Measurements from ENCODE around the gene CES2. TPM values are rescaled to one million over a fixed set of nuclear protein-coding genes. Genes with fewer than 3 reads are reported as not detected.

Gene CES2
- total and polyA plus RNA-seq, 9 of the 15 experiments (the other 6 are each of a cell fraction or from before 2014, with no cell fraction given), result 2.2 to 37.9 (median 24.4) TPM

DNA sequence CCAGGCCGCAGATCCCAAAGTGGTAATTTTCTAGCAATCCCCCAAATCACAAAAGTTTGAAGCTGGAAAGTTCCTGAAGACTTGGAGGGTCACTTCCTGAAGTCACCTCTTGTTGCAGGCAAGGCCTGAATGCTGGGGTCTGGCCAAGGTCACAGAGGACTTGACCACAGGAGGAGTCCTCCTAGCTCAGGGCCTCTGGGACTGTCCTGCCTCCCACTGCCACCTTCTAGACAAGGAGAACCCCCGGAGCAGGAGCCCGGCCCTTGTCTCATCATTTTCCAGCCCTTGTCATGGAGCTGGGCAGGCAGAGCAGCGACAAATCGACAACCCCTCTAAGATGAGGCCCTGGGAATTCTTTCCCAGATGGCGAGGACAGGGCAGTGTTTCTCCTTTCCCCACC, 17.0 kb upstream of the CES2 start:
- 33% methylated on average over 4 of the region's 6 CpGs for WGBS (ENCODE audit: insufficient coverage, low coverage, missing lambda C conversion rate)
- Histone ChIP-seq H4K20me1 (replicated peaks; ENCODE audit: control insufficient read depth, insufficient read depth, low read length) (no peaks in the 10 kb centered on the region; the same call in 1 of the 2 replicates), H3K4me2 (ENCODE audit: insufficient read depth, low read length) (no peak overlapping the region), H3K9me1 (ENCODE audit: control insufficient read depth, insufficient read depth, low read length) (no peaks in the 10 kb centered on the region), H3K36me3 (ENCODE audit: control insufficient read depth, insufficient read depth, low read length) (no peaks in the 10 kb centered on the region), H3K9me3 (replicated peaks; ENCODE audit: control insufficient read depth, insufficient read depth, low read depth, low read length) (no peaks in the 10 kb centered on the region), H3K9ac (ENCODE audit: insufficient read depth in 1 of 2, low read depth in 2 of 2, low read length in 2 of 2) (no peak overlapping the region), H2AFZ (ENCODE audit: low read depth, low read length) (no peak overlapping the region), H3K27ac (ENCODE audit: extremely low read depth, low read depth, low read length) (no peak overlapping the region), H3K4me1 (replicated peaks in 1 of 2; ENCODE audit: control insufficient read depth in 2 of 2, insufficient read depth in 2 of 2, low read length in 2 of 2) (peaks cover 0 to 17% of the 10 kb centered on the region in 2 experiments; a peak in 2 of 5 replicates), H3K27me3 (ENCODE audit: control insufficient read depth in 2 of 2, insufficient read depth in 2 of 2, low read length in 2 of 2) (peaks cover 15 to 64% of the 10 kb centered on the region in 2 experiments; a peak in 4 of 5 replicates), H3K4me3 (no peak overlapping the region), H3K79me2 (ENCODE audit: control insufficient read depth, insufficient read depth, low read length) (no peaks in the 10 kb centered on the region)
- POLR2A ChIA-PET, result interaction anchor here (0.6 to 2.4 kb wide), 7 partner anchors 12 to 232 kb away, joined by 3 to 9 read pairs (median 3); no protein-coding TSS in a partner anchor
- TF ChIP-seq, protein P1, sequence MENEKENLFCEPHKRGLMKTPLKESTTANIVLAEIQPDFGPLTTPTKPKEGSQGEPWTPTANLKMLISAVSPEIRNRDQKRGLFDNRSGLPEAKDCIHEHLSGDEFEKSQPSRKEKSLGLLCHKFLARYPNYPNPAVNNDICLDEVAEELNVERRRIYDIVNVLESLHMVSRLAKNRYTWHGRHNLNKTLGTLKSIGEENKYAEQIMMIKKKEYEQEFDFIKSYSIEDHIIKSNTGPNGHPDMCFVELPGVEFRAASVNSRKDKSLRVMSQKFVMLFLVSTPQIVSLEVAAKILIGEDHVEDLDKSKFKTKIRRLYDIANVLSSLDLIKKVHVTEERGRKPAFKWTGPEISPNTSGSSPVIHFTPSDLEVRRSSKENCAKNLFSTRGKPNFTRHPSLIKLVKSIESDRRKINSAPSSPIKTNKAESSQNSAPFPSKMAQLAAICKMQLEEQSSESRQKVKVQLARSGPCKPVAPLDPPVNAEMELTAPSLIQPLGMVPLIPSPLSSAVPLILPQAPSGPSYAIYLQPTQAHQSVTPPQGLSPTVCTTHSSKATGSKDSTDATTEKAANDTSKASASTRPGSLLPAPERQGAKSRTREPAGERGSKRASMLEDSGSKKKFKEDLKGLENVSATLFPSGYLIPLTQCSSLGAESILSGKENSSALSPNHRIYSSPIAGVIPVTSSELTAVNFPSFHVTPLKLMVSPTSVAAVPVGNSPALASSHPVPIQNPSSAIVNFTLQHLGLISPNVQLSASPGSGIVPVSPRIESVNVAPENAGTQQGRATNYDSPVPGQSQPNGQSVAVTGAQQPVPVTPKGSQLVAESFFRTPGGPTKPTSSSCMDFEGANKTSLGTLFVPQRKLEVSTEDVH (IDR thresholded peaks at IDR 0.05; ENCODE audit: low read depth, partially characterized antibody), result no peak
- no peak for TF ChIP-seq CBX2 (IDR thresholded peaks at IDR 0.05; ENCODE audit: insufficient read depth, low read length, poor library complexity, severe bottlenecking)
- no peak for TF ChIP-seq HNRNPL (IDR thresholded peaks at IDR 0.05; ENCODE audit: low read depth, low read length)
- no peak for TF ChIP-seq SREBF2 (CRISPR knock-in tag; IDR thresholded peaks at IDR 0.05)
- TF ChIP-seq, protein P2, sequence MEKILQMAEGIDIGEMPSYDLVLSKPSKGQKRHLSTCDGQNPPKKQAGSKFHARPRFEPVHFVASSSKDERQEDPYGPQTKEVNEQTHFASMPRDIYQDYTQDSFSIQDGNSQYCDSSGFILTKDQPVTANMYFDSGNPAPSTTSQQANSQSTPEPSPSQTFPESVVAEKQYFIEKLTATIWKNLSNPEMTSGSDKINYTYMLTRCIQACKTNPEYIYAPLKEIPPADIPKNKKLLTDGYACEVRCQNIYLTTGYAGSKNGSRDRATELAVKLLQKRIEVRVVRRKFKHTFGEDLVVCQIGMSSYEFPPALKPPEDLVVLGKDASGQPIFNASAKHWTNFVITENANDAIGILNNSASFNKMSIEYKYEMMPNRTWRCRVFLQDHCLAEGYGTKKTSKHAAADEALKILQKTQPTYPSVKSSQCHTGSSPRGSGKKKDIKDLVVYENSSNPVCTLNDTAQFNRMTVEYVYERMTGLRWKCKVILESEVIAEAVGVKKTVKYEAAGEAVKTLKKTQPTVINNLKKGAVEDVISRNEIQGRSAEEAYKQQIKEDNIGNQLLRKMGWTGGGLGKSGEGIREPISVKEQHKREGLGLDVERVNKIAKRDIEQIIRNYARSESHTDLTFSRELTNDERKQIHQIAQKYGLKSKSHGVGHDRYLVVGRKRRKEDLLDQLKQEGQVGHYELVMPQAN (IDR thresholded peaks at IDR 0.05; ENCODE audit: borderline replicate concordance), result no peak
- no peak for TF ChIP-seq FOXJ3 (CRISPR knock-in tag; IDR thresholded peaks at IDR 0.05)
- TF ChIP-seq ZKSCAN8 (CRISPR knock-in tag; IDR thresholded peaks at IDR 0.05), result no peak
- TF ChIP-seq, protein P3, sequence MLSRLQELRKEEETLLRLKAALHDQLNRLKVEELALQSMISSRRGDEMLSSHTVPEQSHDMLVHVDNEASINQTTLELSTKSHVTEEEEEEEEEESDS (CRISPR knock-in tag; IDR thresholded peaks at IDR 0.05), result no peak
- TF ChIP-seq TGIF2 (CRISPR knock-in tag; IDR thresholded peaks at IDR 0.05), result no peak
- TF ChIP-seq, protein P4, sequence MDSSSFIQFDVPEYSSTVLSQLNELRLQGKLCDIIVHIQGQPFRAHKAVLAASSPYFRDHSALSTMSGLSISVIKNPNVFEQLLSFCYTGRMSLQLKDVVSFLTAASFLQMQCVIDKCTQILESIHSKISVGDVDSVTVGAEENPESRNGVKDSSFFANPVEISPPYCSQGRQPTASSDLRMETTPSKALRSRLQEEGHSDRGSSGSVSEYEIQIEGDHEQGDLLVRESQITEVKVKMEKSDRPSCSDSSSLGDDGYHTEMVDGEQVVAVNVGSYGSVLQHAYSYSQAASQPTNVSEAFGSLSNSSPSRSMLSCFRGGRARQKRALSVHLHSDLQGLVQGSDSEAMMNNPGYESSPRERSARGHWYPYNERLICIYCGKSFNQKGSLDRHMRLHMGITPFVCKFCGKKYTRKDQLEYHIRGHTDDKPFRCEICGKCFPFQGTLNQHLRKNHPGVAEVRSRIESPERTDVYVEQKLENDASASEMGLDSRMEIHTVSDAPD (CRISPR knock-in tag; IDR thresholded peaks at IDR 0.05), result no peak
- no peak for TF ChIP-seq KHSRP (IDR thresholded peaks at IDR 0.05)
- no peak for TF ChIP-seq SMAD3 (CRISPR knock-in tag; conservative IDR thresholded peaks at IDR 0.05)
- TF ChIP-seq ZEB2 (IDR thresholded peaks at IDR 0.05), result no peak
- no peak for TF ChIP-seq JUNB (CRISPR knock-in tag; conservative IDR thresholded peaks at IDR 0.05)
- no peak for TF ChIP-seq ZNF57 (CRISPR knock-in tag; IDR thresholded peaks at IDR 0.05)
- no peak for TF ChIP-seq RBM22 (IDR thresholded peaks at IDR 0.05; ENCODE audit: low read depth, low read length, poor library complexity, severe bottlenecking)
- TF ChIP-seq RB1 (IDR thresholded peaks at IDR 0.05; ENCODE audit: low read depth), result no peak
- DNase-seq (ENCODE audit: extremely low read depth in 1 of 4, low spot score in 3 of 4) (no peak), ATAC-seq (no peak), FAIRE-seq (no peak)
- intact Hi-C loops (cut with micrococcal nuclease), result no loop called here
- no TSS peak for BruUV-seq (replicated peaks)
- CTCF ChIA-PET (ENCODE audit: low intra/inter-chr PET ratio), result no interaction called here
- in situ Hi-C loops (cut with MboI), result no loop called here
